HepG2 (cell line): ENCODE results near the gene GGT1. TPM values are rescaled to one million over a fixed set of nuclear protein-coding genes. Genes with fewer than 3 reads are reported as not detected.

Source experiments
- BORCS8-MEF2B ChIP-seq: sonication (generic); formaldehyde crosslinking; IDR thresholded peaks from 2 replicates; pipeline ENCODE4 v1.8.0; 2022; ENCODE audit warnings: mild to moderate bottlenecking, missing genetic modification reagents
- CREB1 ChIP-seq, 2 experiments: fragments of 450-650 bp in 1 of 2; IDR thresholded peaks; 2 replicates each; pipeline ENCODE4 v1.6.1; 2016 to 2017; ENCODE audit warnings: control low read depth in 1 of 2, mild to moderate bottlenecking in 1 of 2, missing compliant biosample characterization in 1 of 2, missing genetic modification characterization in 1 of 2
- HOXD1 ChIP-seq: sonication (generic); formaldehyde crosslinking; IDR thresholded peaks from 2 replicates; pipeline ENCODE4 v1.5.0; 2020; ENCODE audit warnings: missing genetic modification reagents
- NFE2L1 ChIP-seq: sonication (generic); formaldehyde crosslinking; IDR thresholded peaks from 2 replicates; pipeline ENCODE4 v1.4.0; 2020; ENCODE audit warnings: missing genetic modification reagents, mild to moderate bottlenecking, borderline replicate concordance
- PHF21A ChIP-seq: sonication (generic); formaldehyde crosslinking; IDR thresholded peaks from 2 replicates; pipeline ENCODE4 v1.5.0; 2020; ENCODE audit warnings: mild to moderate bottlenecking, missing genetic modification reagents
- PITX1 ChIP-seq: sonication (generic); formaldehyde crosslinking; IDR thresholded peaks from 2 replicates; pipeline ENCODE4 v1.5.1; 2020; ENCODE audit warnings: mild to moderate bottlenecking, missing genetic modification reagents
- POGZ ChIP-seq: sonication (generic); formaldehyde crosslinking; IDR thresholded peaks from 2 replicates; pipeline ENCODE4 v1.4.0; 2020; ENCODE audit warnings: mild to moderate bottlenecking, missing genetic modification reagents
- PPARG ChIP-seq: conservative IDR thresholded peaks from 2 replicates; pipeline ENCODE4 v1.6.1; 2016; ENCODE audit warnings: missing biosample characterization, missing genetic modification reagents
- ZFX ChIP-seq: sonication (generic); formaldehyde crosslinking; IDR thresholded peaks from 2 replicates; pipeline ENCODE4 v1.4.0; 2020; ENCODE audit warnings: mild to moderate bottlenecking, low read depth, missing genetic modification reagents, moderate library complexity
- ZNF337 ChIP-seq: sonication (generic); formaldehyde crosslinking; IDR thresholded peaks from 2 replicates; pipeline ENCODE4 v1.5.1; 2020; ENCODE audit warnings: missing genetic modification reagents, low read depth, mild to moderate bottlenecking, borderline replicate concordance
- ZNF382 ChIP-seq: sonication (generic); formaldehyde crosslinking; IDR thresholded peaks from 2 replicates; pipeline ENCODE4 v1.5.0; 2020; ENCODE audit warnings: missing genetic modification reagents, mild to moderate bottlenecking, borderline replicate concordance
- ZNF672 ChIP-seq: sonication (generic); formaldehyde crosslinking; IDR thresholded peaks from 2 replicates; pipeline ENCODE4 v1.8.1; 2022; ENCODE audit warnings: missing genetic modification reagents
- polyA plus RNA-seq, 8 experiments: library from polyadenylated mRNA; depleted of rRNA in 3 of 8; stranded (reverse) in 7 of 8; unstranded in 1 of 8; fragments of >200 nt; fragmentation: Illumina TruSeq in 4 of 8; extraction: Trizol in 4 of 8; gene quantifications; 2 replicates each; pipeline versions ENCODE4 v1.2.1 to v1.2.3, GENCODE V29; 2011 to 2016; ENCODE audit warnings: low read depth in 4 of 8, missing spikeins in 1 of 8, mixed read lengths in 1 of 8; ENCODE audit not compliant: insufficient read depth in 1 of 8
- total RNA-seq, 5 experiments: library from RNA; depleted of rRNA; stranded (reverse); fragments of >200 nt; fragmentation: Illumina TruSeq; extraction: Trizol; gene quantifications; 2 replicates each; pipeline ENCODE4 v1.2.3, GENCODE V29; 2016; ENCODE audit warnings: low read depth in 1 of 5
- TF ChIP-seq, protein P1 (sequence below): sonication (generic); formaldehyde crosslinking; IDR thresholded peaks from 2 replicates; pipeline ENCODE4; 2020; ENCODE audit warnings: missing genetic modification reagents, mild to moderate bottlenecking, borderline replicate concordance
- TF ChIP-seq, protein P2 (sequence below): sonication (generic); formaldehyde crosslinking; IDR thresholded peaks from 2 replicates; pipeline ENCODE4 v1.8.1; 2023; ENCODE audit warnings: mild to moderate bottlenecking, missing genetic modification reagents
- TF ChIP-seq, protein P3 (sequence below): sonication (generic); formaldehyde crosslinking; IDR thresholded peaks from 2 replicates; pipeline ENCODE4 v1.9.0; 2021; ENCODE audit warnings: mild to moderate bottlenecking, missing genetic modification reagents
- TF ChIP-seq, protein P4 (sequence below): sonication (generic); formaldehyde crosslinking; IDR thresholded peaks from 2 replicates; pipeline ENCODE4 v1.4.0; 2020; ENCODE audit warnings: missing genetic modification reagents

GGT1 gene
- total and polyA plus RNA-seq, 2 of the 13 experiments (the other 11 are each of a cell fraction or from before 2014, with no cell fraction given), result 29.9 to 103 TPM

DNA sequence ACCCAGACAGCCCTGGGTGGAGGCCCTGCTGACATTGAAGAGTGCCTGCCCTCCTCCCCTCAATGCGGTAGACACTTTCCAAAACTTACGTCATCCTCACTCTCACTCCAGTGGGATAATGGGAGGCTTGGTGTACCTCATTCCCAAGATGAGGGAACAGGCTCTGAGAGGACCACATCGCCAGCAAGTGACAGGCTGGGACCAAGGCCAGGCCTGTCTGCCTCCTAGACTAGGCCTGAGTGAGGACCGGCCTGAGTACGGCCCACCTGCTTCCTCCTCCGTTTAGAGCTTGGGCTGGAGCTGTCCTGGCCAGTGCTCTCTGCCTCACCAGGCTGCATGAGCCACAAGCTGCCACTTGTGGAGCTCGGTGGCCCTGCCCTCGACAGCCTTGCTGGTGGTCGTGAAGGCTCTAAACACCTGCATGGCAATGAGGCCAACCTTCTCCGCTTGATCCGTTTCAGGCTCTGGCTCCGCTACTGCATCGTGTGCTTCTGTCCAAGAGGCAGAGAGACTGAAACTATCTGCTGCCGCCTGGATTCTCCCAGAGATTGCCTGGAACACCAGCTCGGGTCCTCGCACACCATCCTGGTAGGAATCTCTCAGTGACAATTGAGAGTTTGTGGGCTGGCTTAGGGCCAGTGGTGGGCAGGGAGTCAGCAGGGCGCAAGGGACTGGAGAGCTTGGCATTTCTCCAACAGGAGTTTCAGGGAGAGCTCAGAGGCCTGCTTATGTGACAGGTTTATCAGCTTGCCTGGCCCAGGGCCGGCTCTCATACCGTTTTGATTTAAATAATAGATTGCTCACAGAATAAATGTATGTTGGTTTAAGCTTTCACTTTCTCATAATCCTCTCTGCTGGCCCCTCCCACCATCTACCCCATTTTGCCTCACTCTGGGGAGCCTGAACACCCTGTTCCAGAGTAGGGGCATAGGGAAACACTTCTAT is 19.5 kb upstream of the GGT1 start (continued):
- peak; percentile 19; the same call in 1 of the 2 replicates for TF ChIP-seq ZNF337
- TF ChIP-seq HOXD1 (CRISPR knock-in tag), result 0 out of 2 replicates have a peak, but pooled peaks have one; percentile 17
- TF ChIP-seq BORCS8-MEF2B, result 0 out of 2 replicates have a peak, but pooled peaks have one; percentile 18
- TF ChIP-seq, protein P1, sequence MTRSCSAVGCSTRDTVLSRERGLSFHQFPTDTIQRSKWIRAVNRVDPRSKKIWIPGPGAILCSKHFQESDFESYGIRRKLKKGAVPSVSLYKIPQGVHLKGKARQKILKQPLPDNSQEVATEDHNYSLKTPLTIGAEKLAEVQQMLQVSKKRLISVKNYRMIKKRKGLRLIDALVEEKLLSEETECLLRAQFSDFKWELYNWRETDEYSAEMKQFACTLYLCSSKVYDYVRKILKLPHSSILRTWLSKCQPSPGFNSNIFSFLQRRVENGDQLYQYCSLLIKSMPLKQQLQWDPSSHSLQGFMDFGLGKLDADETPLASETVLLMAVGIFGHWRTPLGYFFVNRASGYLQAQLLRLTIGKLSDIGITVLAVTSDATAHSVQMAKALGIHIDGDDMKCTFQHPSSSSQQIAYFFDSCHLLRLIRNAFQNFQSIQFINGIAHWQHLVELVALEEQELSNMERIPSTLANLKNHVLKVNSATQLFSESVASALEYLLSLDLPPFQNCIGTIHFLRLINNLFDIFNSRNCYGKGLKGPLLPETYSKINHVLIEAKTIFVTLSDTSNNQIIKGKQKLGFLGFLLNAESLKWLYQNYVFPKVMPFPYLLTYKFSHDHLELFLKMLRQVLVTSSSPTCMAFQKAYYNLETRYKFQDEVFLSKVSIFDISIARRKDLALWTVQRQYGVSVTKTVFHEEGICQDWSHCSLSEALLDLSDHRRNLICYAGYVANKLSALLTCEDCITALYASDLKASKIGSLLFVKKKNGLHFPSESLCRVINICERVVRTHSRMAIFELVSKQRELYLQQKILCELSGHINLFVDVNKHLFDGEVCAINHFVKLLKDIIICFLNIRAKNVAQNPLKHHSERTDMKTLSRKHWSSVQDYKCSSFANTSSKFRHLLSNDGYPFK (CRISPR knock-in tag), result peak; percentile 47; the same call in 1 of the 2 replicates
- TF ChIP-seq PPARG (CRISPR knock-in tag), result no peak
- TF ChIP-seq POGZ (CRISPR knock-in tag), result no peak
- 0 out of 2 replicates have a peak, but pooled peaks have one; percentile 41 for TF ChIP-seq PHF21A (CRISPR knock-in tag)
- TF ChIP-seq NFE2L1 (CRISPR knock-in tag), result no peak
- no peak for TF ChIP-seq ZNF382 (CRISPR knock-in tag)
- TF ChIP-seq, protein P2, sequence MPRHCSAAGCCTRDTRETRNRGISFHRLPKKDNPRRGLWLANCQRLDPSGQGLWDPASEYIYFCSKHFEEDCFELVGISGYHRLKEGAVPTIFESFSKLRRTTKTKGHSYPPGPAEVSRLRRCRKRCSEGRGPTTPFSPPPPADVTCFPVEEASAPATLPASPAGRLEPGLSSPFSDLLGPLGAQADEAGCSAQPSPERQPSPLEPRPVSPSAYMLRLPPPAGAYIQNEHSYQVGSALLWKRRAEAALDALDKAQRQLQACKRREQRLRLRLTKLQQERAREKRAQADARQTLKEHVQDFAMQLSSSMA (CRISPR knock-in tag), result peak; percentile 78; the same call in 1 of the 2 replicates
- TF ChIP-seq, protein P3, sequence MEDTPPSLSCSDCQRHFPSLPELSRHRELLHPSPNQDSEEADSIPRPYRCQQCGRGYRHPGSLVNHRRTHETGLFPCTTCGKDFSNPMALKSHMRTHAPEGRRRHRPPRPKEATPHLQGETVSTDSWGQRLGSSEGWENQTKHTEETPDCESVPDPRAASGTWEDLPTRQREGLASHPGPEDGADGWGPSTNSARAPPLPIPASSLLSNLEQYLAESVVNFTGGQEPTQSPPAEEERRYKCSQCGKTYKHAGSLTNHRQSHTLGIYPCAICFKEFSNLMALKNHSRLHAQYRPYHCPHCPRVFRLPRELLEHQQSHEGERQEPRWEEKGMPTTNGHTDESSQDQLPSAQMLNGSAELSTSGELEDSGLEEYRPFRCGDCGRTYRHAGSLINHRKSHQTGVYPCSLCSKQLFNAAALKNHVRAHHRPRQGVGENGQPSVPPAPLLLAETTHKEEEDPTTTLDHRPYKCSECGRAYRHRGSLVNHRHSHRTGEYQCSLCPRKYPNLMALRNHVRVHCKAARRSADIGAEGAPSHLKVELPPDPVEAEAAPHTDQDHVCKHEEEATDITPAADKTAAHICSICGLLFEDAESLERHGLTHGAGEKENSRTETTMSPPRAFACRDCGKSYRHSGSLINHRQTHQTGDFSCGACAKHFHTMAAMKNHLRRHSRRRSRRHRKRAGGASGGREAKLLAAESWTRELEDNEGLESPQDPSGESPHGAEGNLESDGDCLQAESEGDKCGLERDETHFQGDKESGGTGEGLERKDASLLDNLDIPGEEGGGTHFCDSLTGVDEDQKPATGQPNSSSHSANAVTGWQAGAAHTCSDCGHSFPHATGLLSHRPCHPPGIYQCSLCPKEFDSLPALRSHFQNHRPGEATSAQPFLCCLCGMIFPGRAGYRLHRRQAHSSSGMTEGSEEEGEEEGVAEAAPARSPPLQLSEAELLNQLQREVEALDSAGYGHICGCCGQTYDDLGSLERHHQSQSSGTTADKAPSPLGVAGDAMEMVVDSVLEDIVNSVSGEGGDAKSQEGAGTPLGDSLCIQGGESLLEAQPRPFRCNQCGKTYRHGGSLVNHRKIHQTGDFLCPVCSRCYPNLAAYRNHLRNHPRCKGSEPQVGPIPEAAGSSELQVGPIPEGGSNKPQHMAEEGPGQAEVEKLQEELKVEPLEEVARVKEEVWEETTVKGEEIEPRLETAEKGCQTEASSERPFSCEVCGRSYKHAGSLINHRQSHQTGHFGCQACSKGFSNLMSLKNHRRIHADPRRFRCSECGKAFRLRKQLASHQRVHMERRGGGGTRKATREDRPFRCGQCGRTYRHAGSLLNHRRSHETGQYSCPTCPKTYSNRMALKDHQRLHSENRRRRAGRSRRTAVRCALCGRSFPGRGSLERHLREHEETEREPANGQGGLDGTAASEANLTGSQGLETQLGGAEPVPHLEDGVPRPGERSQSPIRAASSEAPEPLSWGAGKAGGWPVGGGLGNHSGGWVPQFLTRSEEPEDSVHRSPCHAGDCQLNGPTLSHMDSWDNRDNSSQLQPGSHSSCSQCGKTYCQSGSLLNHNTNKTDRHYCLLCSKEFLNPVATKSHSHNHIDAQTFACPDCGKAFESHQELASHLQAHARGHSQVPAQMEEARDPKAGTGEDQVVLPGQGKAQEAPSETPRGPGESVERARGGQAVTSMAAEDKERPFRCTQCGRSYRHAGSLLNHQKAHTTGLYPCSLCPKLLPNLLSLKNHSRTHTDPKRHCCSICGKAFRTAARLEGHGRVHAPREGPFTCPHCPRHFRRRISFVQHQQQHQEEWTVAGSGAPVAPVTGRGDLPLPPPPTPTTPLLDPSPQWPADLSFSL (CRISPR knock-in tag), result no peak
- TF ChIP-seq, protein P4, sequence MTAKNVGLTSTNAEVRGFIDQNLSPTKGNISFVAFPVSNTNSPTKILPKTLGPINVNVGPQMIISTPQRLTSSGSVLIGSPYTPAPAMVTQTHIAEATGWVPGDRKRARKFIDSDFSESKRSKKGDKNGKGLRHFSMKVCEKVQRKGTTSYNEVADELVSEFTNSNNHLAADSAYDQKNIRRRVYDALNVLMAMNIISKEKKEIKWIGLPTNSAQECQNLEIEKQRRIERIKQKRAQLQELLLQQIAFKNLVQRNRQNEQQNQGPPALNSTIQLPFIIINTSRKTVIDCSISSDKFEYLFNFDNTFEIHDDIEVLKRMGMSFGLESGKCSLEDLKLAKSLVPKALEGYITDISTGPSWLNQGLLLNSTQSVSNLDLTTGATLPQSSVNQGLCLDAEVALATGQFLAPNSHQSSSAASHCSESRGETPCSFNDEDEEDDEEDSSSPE (CRISPR knock-in tag), result peak; percentile 28; the same call in 1 of the 2 replicates
- TF ChIP-seq CREB1 (IDR thresholded peaks at IDR 0.05), result peak; percentile 7; the same call in 1 of the 2 replicates
- TF ChIP-seq CREB1 (CRISPR knock-in tag; IDR thresholded peaks at IDR 0.05), result no peak
- no peak for TF ChIP-seq ZNF672
- TF ChIP-seq PITX1 (CRISPR knock-in tag), result 0 out of 2 replicates have a peak, but pooled peaks have one; percentile 33
- peak; percentile 97 for TF ChIP-seq ZFX (CRISPR knock-in tag)
